HCT116 (cell line): ENCODE results near the gene ZFP57. TPM values are rescaled to one million over a fixed set of nuclear protein-coding genes. Genes with fewer than 3 reads are reported as not detected.

ENCODE experiments used
- ATAC-seq: fragments of 200-7000 bp; cut with Tn5 transposase; 2 replicates; pipeline ENCODE4 v1.9.1; 2020; ENCODE audit warnings: mild to moderate bottlenecking, moderate library complexity
- BruUV-seq: library from RNA; stranded (reverse); fragments of 400-500 nt; replicated peaks from 2 replicates; lab custom pipeline; 2021; lab: Mats Ljungman, UMichigan
- CTCF ChIA-PET: fragments of 300-600 bp; sonication (Branson Sonifier 250); formaldehyde crosslinking; loops from one replicate; lab custom pipeline; 2021; ENCODE audit warnings: antibody characterized with exemption; lab: Charles Lee
- POLR2A ChIA-PET: fragments of 300-600, 350-600 bp; sonication (Branson Sonifier 250); formaldehyde crosslinking; loops from one replicate; lab custom pipeline; 2021; ENCODE audit warnings: antibody characterized with exemption; lab: Charles Lee
- RAD21 ChIA-PET, 2 experiments: fragments of 300-600 bp; sonication (Branson Sonifier 250); formaldehyde crosslinking; loops; one replicate each; lab custom pipeline; 2023; ENCODE audit warnings: low total read pairs in 2 of 2; ENCODE audit not compliant: uncharacterized antibody in 2 of 2, unreplicated experiment in 2 of 2, low non-redundant PET in 1 of 2; lab: Charles Lee
- DNase-seq: peaks from one replicate; pipeline ENCODE4 v3.0.0-alpha.2; 2010; ENCODE audit warnings: low read depth, low spot score
- H2AFZ ChIP-seq: fragments of 200-600 bp; shearing (Covaris generic), sonication (generic); 2 replicates; pipeline ENCODE4 v1.6.1; 2017; ENCODE audit warnings: low read depth, mixed run types, mixed read lengths, antibody characterized with exemption, low read length; ENCODE audit not compliant: poor library complexity, severe bottlenecking
- H3K27ac ChIP-seq: 2 replicates; pipeline ENCODE4 v1.5.1; 2012; ENCODE audit warnings: low read depth, low read length
- H3K27me3 ChIP-seq: fragments of 200-600 bp; sonication (generic); 2 replicates; pipeline ENCODE4 v1.6.1; 2016; ENCODE audit warnings: mixed run types, low read length, mixed read lengths; ENCODE audit not compliant: insufficient read depth
- H3K36me3 ChIP-seq, 2 experiments: fragments of 200-500 bp in 1 of 2; fragments of 200-600 bp in 1 of 2; sonication (Bioruptor generic) in 1 of 2; sonication (generic) in 1 of 2; 2 replicates each; pipeline versions ENCODE4 v1.5.1 to v1.6.1; 2014 to 2016; ENCODE audit warnings: low read length in 2 of 2, inconsistent platforms in 1 of 2, mixed read lengths in 1 of 2, mixed run types in 1 of 2; ENCODE audit not compliant: insufficient read depth in 2 of 2, control insufficient read depth in 1 of 2
- H3K4me1 ChIP-seq, 2 experiments: fragments of 200-600 bp in 1 of 2; sonication (generic) in 1 of 2; 2 replicates each; pipeline versions ENCODE4 v1.5.1 to v1.6.1; 2012 to 2017; ENCODE audit warnings: low read length in 2 of 2, inconsistent platforms in 1 of 2, mild to moderate bottlenecking in 1 of 2, mixed read lengths in 1 of 2, mixed run types in 1 of 2, moderate library complexity in 1 of 2; ENCODE audit not compliant: insufficient read depth in 2 of 2, control insufficient read depth in 1 of 2
- H3K4me2 ChIP-seq: fragments of 200-600 bp; sonication (generic); 2 replicates; pipeline ENCODE4 v1.6.1; 2017; ENCODE audit warnings: mixed run types, low read length, mixed read lengths
- H3K4me3 ChIP-seq, 2 experiments: fragments of 200-600 bp in 1 of 2; sonication (generic) in 1 of 2; replicated peaks in 1 of 2; 2 replicates each; pipeline ENCODE4 v1.5.1; 2011 to 2016; ENCODE audit warnings: low read length in 2 of 2, control low read depth in 1 of 2, low read depth in 1 of 2, mild to moderate bottlenecking in 1 of 2, mixed read lengths in 1 of 2, mixed run types in 1 of 2
- H3K79me2 ChIP-seq: fragments of 200-600 bp; sonication (generic); 2 replicates; pipeline ENCODE4 v1.6.1; 2017; ENCODE audit warnings: mild to moderate bottlenecking, mixed run types, low read length, moderate library complexity, mixed read lengths; ENCODE audit not compliant: insufficient read depth
- H3K9ac ChIP-seq: fragments of 200-600 bp; sonication (generic); 2 replicates; pipeline ENCODE4 v1.6.1; 2016; ENCODE audit warnings: low read length, mixed read lengths
- H3K9me2 ChIP-seq: fragments of 200-600 bp; sonication (generic), shearing (Covaris generic); 2 replicates; pipeline ENCODE4 v1.6.1; 2017; ENCODE audit warnings: mixed run types, mild to moderate bottlenecking, moderate library complexity; ENCODE audit not compliant: insufficient read depth
- H3K9me3 ChIP-seq, 2 experiments: fragments of 200-500 bp in 1 of 2; fragments of 200-600 bp in 1 of 2; sonication (Bioruptor generic) in 1 of 2; sonication (generic) in 1 of 2; 2 replicates each; pipeline ENCODE4 v1.6.1; 2014 to 2017; ENCODE audit warnings: low read length in 2 of 2, mixed read lengths in 2 of 2, inconsistent platforms in 1 of 2, low read depth in 1 of 2, mild to moderate bottlenecking in 1 of 2, mixed run types in 1 of 2, moderate library complexity in 1 of 2; ENCODE audit not compliant: control insufficient read depth in 1 of 2, insufficient read depth in 1 of 2
- H4K20me1 ChIP-seq: fragments of 200-600 bp; sonication (generic), shearing (Covaris generic); 2 replicates; pipeline ENCODE4 v1.6.1; 2017; ENCODE audit warnings: mixed run types, mild to moderate bottlenecking, moderate library complexity; ENCODE audit not compliant: insufficient read depth
- ATF3 ChIP-seq: IDR thresholded peaks from 2 replicates; pipeline ENCODE4 v1.6.1; 2012
- CBX3 ChIP-seq: IDR thresholded peaks from 2 replicates; pipeline ENCODE4 v1.6.1; 2012; ENCODE audit warnings: low read depth
- EGR1 ChIP-seq: IDR thresholded peaks from 2 replicates; pipeline ENCODE4 v1.6.1; 2012; ENCODE audit warnings: low read depth
- ELF1 ChIP-seq: IDR thresholded peaks from 2 replicates; pipeline ENCODE4 v1.6.1; 2012; ENCODE audit warnings: low read depth, borderline replicate concordance
- EZH2 ChIP-seq: fragments of 200-600 bp; sonication (generic); IDR thresholded peaks from 2 replicates; pipeline ENCODE4 v1.6.1; 2017; ENCODE audit warnings: antibody characterized with exemption, mixed run types
- FOSL1 ChIP-seq: IDR thresholded peaks from 2 replicates; pipeline ENCODE4 v1.6.1; 2012; ENCODE audit warnings: low read depth
- MAX ChIP-seq: IDR thresholded peaks from 2 replicates; pipeline ENCODE4 v1.6.1; 2012
- POLR2A ChIP-seq: IDR thresholded peaks from 2 replicates; pipeline ENCODE4 v1.7.0; 2011; ENCODE audit warnings: borderline replicate concordance; ENCODE audit not compliant: insufficient read depth, insufficient read length; ENCODE audit errors: extremely low read depth
- POLR2AphosphoS5 ChIP-seq: IDR thresholded peaks from 2 replicates; pipeline ENCODE4 v1.6.1; 2011; ENCODE audit warnings: mild to moderate bottlenecking, low read depth, low read length, moderate library complexity
- RAD21 ChIP-seq: IDR thresholded peaks from 2 replicates; pipeline ENCODE4 v1.6.1; 2012; ENCODE audit warnings: low read depth, mild to moderate bottlenecking
- SP1 ChIP-seq: IDR thresholded peaks from 2 replicates; pipeline ENCODE4 v1.6.1; 2012; ENCODE audit warnings: low read depth
- TCF7L2 ChIP-seq: IDR thresholded peaks from 2 replicates; pipeline ENCODE4 v1.7.0; 2011; ENCODE audit warnings: borderline replicate concordance, inconsistent platforms; ENCODE audit not compliant: insufficient read depth, insufficient read length; ENCODE audit errors: extremely low read depth
- intact Hi-C: fragments of 100-400 bp; cut with micrococcal nuclease; formaldehyde crosslinking; loops from 2 replicates; pipeline ENCODE4 v1.10.0; 2022
- total RNA-seq: library from RNA; stranded (reverse); gene quantifications from one replicate; pipeline ENCODE4 v1.2.1, GENCODE V29; 2021; ENCODE audit not compliant: unreplicated experiment
- TF ChIP-seq, protein P1 (sequence below): IDR thresholded peaks from 2 replicates; pipeline ENCODE4 v1.6.1; 2011; ENCODE audit warnings: mild to moderate bottlenecking, low read length, moderate library complexity; ENCODE audit not compliant: insufficient replicate concordance; ENCODE audit errors: extremely low read depth

ZFP57 gene
- total RNA-seq, 1 experiment from 2014 or later, result not detected

DNA sequence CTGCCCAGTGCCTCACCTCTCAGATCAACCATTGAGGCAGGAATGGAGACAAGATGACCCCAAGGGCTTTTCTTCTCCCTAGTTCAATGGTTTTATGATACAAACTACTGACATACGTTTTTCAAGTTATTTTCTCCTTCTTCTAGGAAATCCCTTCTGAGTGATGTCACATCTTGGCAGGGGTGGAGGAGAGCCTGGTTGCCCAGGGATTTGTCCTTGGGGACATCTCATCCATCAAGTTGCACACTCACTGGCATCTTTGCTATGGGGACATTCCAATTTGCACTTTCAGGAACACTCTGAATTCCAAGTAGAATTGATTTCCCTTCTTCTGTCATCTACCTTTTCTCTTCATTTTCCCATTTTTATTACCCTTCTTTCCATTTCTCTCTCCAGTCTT is 9.9 kb downstream of the ZFP57 start:
- DNase-seq (no peak), ATAC-seq (no peak)
- CTCF ChIA-PET, result interaction anchor here (3.4 kb wide), 1 partner anchor 17 kb away, joined by 21 read pairs; no protein-coding TSS in a partner anchor
- Histone ChIP-seq H3K4me3 (no peak overlapping the region), H3K9me2 (no peaks in the 10 kb centered on the region), H3K9ac (no peak overlapping the region), H3K9me3 (no peaks in the 10 kb centered on the region), H3K4me2 (no peak overlapping the region), H3K79me2 (no peaks in the 10 kb centered on the region), H2AFZ (no peak overlapping the region), H4K20me1 (no peaks in the 10 kb centered on the region), H3K4me1 (no peaks in the 10 kb centered on the region), H3K36me3 (no peaks in the 10 kb centered on the region), H3K27ac (no peak overlapping the region), H3K27me3 (no peaks in the 10 kb centered on the region)
- TF ChIP-seq TCF7L2 (no peak), POLR2A (no peak), POLR2AphosphoS5 (no peak), CBX3 (no peak), SP1 (no peak), RAD21 (no peak), FOSL1 (no peak), ATF3 (no peak), MAX (no peak), ELF1 (no peak), EZH2 (no peak), EGR1 (no peak)
- TF ChIP-seq, protein P1, sequence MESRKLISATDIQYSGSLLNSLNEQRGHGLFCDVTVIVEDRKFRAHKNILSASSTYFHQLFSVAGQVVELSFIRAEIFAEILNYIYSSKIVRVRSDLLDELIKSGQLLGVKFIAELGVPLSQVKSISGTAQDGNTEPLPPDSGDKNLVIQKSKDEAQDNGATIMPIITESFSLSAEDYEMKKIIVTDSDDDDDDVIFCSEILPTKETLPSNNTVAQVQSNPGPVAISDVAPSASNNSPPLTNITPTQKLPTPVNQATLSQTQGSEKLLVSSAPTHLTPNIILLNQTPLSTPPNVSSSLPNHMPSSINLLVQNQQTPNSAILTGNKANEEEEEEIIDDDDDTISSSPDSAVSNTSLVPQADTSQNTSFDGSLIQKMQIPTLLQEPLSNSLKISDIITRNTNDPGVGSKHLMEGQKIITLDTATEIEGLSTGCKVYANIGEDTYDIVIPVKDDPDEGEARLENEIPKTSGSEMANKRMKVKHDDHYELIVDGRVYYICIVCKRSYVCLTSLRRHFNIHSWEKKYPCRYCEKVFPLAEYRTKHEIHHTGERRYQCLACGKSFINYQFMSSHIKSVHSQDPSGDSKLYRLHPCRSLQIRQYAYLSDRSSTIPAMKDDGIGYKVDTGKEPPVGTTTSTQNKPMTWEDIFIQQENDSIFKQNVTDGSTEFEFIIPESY, result no peak
- RAD21 ChIA-PET, result no interaction called here
- no TSS peak for BruUV-seq
- POLR2A ChIA-PET, result no interaction called here
- intact Hi-C loops, result no loop called here
